Hindlimb muscle (tissue), 1 donor: ENCODE measurements around the gene BOLA3. TPM values are rescaled to one million over a fixed set of nuclear protein-coding genes. Genes with fewer than 3 reads are reported as not detected.
"Not testable (repeated sequence)": the region's sequence is repeated elsewhere in the genome, so short reads cannot be mapped to it uniquely, and the experiment has no call there.

ENCODE experiments used
- DNase-seq: peaks from one replicate; pipeline ENCODE4 v3.0.0-alpha.2; 2013
- polyA plus RNA-seq: library from polyadenylated mRNA; unstranded; fragments of 120-200 nt; gene quantifications from one replicate; pipeline ENCODE4 v1.2.1, GENCODE V29; 2013; ENCODE audit not compliant: insufficient read length

Gene BOLA3
- polyA plus RNA-seq: 23.7 TPM

GRCh38 chr2:74147727-74148456, at the start of gene BOLA3:
Gene BOLA3 (minus strand): TSS chr2:74147912. CDS start chr2:74147874, 38 bp downstream.
- DNase-seq: peak; percentile 87

GRCh38 chr2:74197049-74197448, 49.3 kb upstream of the BOLA3 start:
- no peak for DNase-seq

- no peak for DNase-seq
Measured at GRCh38 chr2:74194799-74195198, 47.1 kb upstream of the BOLA3 start.

- no peak for DNase-seq
Measured at GRCh38 chr2:74191596-74192380, 44.1 kb upstream of the BOLA3 start.

GRCh38 chr2:74188696-74189095, 41.0 kb upstream of the BOLA3 start:
- DNase-seq: no peak

- DNase-seq: no peak
Measured at GRCh38 chr2:74188018-74188601, 40.4 kb upstream of the BOLA3 start.

- not testable (repeated sequence) for DNase-seq
Measured at GRCh38 chr2:74186706-74187105, 39.0 kb upstream of the BOLA3 start.

- no peak for DNase-seq
Measured at GRCh38 chr2:74186038-74186437, 38.3 kb upstream of the BOLA3 start.

GRCh38 chr2:74183878-74184277, 36.2 kb upstream of the BOLA3 start:
- no peak for DNase-seq

- DNase-seq: peak; percentile 38
Measured at GRCh38 chr2:74181739-74182138, 34.0 kb upstream of the BOLA3 start.

GRCh38 chr2:74179063-74179865, 31.6 kb upstream of the BOLA3 start:
- no peak for DNase-seq

- DNase-seq: peak; percentile 98
Measured at GRCh38 chr2:74178211-74179062, 30.7 kb upstream of the BOLA3 start, which contains the start of gene MOB1A. Gene MOB1A (minus strand): TSS chr2:74178879. CDS start chr2:74178674, 205 bp downstream.

- DNase-seq: no peak
Measured at GRCh38 chr2:74177696-74178095, 30.0 kb upstream of the BOLA3 start.

- no peak for DNase-seq
Measured at GRCh38 chr2:74174909-74175308, 27.2 kb upstream of the BOLA3 start.

- no peak for DNase-seq
Measured at GRCh38 chr2:74168739-74169138, 21.0 kb upstream of the BOLA3 start.

GRCh38 chr2:74164761-74165160, 17.0 kb upstream of the BOLA3 start:
- DNase-seq: no peak

- no peak for DNase-seq
Measured at GRCh38 chr2:74162951-74163350, 15.2 kb upstream of the BOLA3 start.

- no peak for DNase-seq
Measured at GRCh38 chr2:74155830-74156229, 8.1 kb upstream of the BOLA3 start.

- DNase-seq: no peak
Measured at GRCh38 chr2:74152954-74153353, 5.2 kb upstream of the BOLA3 start.

GRCh38 chr2:74149570-74150319, 2.0 kb upstream of the BOLA3 start:
- DNase-seq: no peak

GRCh38 chr2:74149247-74149525, 1.5 kb upstream of the BOLA3 start:
- no peak for DNase-seq
